NCI-H187 (cell line): ENCODE data around the gene C19orf25.
"Not testable (repeated sequence)": the region's sequence is repeated elsewhere in the genome, so short reads cannot be mapped to it uniquely, and the experiment has no call there.

Experiments used
- DNase-seq, 2 experiments: peaks; one replicate each; lab custom pipeline; 2025; lab: John Stamatoyannopoulos, UW

Gene C19orf25

DNA sequence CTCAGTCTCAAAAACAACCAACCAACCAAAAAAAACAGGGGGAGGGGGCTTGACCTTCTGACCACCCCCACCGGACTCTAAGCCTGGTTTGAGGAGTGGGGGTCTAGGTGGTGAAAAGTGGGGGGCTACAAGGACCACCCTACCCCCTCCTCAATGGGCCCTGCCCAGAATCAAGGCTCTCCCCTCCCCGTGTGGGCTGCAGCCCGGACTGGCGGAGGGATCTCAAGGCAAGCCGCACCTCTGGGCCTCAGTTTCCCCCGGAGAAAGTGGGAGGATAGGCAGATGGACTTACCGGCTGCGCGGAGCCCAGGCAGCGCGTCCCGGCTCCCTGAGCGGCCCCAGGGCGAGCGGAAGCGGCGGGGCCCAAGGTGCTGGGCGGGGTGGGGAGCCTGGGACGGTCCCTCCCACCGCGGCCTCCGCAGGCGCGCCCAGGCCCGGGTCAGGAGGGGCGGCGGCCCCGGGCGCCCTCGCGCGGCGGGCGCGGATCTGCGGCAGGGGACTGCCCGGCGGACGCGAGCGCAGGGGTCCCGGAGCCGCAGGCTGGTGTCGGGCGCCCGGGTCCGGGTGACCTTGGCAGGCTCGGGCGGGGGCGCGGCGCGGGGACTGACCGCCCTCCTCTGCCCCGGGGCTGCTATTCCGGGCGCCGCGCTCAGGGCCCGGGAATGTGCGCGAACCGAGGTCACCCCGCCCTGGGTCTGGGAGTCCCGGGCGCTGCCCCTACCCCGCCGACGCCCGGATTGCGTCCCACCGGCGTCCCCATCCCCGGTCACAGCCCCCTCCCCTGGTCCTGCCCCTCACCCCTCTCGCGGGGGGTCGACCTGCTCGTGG lies 33.9 kb upstream of the C19orf25 start, which contains the start of gene ADAMTSL5:
ADAMTSL5 (minus strand) TSS at position 349 of the 828 bp plus-strand sequence. CDS start 2,076 bp downstream, outside the sequence.
- no peak for DNase-seq

DNA sequence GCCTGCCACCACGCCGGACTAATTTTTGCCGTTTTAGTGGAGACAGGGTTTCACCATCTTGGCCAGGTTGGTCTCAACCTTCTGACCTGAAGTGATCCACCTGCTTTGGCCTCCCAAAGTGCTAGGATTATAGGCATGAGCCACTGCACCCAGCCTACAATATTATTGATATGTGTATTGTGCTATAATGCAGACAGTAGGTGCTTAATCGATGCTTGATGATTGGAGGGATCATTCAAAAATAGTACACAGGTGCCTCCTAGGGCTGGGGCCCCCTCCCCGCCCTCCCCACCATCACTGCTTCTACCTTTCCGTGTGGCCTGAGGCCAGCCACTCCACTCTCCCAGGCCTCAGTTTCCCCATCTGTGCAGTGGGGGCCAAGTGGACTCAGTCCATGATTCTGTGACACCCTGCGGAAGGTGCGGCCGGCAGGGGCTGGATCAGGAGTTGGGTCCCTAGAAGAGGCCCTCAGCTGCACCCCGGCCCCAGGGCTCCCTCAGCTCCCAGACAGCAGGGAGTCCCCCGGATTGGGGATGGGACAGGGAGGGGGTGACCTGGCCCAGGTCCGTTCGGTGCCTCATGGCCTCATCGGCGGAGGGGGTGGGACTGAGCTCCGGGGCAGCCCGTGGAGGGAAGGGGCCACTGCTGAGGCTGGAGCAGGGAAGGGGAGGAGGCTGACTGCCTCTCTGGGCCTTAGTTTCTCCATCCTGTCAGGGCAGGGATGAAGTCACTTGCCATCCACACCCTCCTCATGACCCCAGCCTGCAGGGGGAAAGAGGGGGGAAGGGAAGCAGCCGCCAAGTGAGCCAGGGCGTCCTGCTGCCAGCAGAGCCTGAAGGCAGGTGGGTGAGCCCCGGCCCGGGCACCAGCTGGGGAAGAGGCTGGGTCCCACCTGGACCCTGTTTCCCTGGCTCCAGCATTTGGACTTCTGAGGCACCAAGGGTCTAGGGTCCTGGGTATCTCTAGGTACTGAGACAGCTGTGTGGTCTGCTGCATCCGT lies 32.6 kb upstream of the C19orf25 start:
- no peak for DNase-seq

DNA sequence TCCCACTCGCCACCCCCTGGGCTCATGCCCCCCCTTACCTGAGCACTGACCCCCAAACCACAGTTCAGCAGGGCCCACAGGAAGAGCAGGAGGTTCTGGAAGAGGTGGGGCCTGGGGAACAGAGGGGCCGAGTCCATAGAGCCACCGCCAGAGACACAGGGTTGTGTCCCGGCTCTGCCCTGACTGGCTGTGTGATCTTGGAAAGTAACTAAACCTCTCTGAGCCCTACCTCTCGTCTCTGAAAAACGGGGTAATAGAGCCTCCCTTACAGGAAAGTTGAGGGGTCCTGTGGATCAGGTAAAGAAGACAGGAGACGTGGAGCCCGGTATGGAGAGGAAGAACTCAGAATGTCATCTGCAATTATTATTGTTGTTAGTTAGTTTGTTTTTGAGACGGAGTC lies 31.8 kb upstream of the C19orf25 start:
- DNase-seq = no peak

DNA sequence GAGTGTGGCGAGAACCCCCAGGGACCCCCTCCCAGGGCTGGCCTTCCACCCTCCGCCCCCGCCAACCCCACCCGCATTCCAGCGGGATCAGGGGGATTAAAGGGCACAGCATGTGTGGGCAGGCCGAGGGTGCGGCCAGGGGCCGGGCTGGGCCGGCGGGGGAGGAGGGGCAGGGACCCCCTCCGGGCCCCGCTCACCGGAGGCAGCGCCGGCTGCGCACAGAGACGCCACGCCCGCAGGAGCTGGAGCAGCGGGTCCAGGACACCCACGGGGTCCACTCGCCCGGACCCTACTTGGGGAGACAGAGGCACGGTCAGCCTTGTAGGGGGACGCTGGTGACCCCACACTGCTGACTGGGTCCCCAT lies 31.4 kb upstream of the C19orf25 start:
- no peak for DNase-seq

DNA sequence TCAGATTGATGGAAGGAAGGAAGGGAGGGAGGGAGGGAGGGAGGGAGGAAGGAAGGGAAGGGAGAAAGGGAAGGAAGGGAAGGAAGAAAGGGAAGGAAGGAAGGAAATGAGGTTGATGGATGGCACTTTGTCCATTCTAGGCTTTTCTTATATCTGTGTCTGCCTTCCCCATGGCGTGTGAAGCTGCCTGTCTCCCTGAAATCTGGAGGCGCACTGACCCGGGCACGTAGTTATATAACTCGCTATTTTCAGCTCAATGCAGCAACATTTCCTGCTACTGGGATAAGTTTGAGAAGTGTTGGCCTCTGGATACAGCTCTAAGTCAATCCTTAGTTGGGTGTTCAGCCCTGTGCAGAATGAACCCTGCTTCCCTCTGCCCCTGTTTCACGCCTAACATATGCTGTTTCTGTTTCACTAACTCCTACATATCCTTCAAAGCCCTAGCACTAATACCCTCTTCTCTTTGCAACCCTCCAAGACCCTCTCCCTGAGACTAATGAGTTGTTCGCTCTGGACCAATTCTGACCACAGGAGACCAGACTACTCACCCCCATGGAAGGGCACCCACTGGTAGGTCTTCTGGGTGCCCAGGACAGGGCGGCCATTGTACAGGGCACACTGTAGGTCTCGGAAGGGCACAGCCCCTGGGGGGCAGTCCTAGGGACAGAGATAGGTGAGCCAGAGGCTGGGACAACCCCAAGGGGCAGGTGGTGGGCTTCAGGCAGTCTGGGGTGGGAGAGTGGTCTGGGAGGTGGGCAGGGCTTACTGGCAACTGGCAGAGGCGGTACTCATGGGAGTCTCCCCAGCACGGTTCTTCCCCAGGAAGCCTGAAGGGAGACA lies 30.8 kb upstream of the C19orf25 start:
- DNase-seq = no peak

DNA sequence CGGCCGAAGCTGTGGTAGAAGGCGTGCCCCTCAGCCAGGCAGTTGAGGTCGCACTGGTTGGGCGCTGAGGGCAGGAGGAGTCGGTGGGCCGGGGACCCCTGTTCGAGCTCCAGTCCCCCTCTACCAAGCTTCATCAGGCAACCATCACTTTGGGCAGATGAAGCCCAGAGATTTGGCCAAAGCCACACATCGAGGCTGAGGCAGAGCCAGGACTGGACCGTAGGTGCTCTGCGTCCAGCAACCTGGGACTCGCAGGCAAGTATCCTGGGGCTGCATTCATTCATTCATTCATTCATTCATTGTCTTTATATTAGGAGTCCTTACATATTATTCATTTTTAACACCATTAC lies 29.5 kb upstream of the C19orf25 start:
- no peak for DNase-seq

DNA sequence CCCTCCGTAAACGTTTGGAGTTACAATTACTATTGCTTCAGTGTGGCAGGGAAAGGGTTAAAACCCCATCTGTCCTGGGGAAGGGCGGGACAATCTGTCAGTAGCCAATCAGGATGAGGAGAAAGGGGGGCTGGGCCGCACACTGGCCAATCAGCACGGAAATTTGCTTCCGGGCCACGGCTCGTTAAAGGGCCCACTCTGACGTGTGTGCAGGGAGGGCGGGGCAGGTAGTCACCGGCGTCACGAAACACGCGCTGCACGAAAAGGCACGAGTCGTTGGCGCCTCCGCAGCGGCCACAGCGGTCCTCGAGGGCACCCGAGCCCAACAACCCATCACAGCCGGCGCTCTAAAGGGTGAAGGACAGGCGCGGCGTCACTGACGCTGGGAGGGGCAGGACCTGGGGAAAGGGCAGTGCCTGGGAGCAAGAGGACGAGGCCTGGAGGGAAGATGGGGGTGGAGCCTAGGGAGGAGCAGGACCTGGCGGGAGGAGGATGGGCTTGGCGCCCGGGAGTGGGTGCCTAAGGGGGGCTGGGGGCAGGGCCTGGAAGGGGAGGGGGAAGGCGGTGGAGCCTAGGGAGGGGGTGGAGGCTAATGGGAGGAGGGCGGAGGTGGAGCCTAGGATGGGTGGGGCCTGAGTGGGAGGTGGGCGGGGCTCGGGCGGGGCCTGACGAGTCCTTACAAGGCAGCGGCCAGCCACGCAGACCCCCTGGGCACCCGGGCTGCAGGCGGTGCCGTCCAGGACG lies 28.9 kb upstream of the C19orf25 start:
- DNase-seq = peak; percentile 92 to 94

DNA sequence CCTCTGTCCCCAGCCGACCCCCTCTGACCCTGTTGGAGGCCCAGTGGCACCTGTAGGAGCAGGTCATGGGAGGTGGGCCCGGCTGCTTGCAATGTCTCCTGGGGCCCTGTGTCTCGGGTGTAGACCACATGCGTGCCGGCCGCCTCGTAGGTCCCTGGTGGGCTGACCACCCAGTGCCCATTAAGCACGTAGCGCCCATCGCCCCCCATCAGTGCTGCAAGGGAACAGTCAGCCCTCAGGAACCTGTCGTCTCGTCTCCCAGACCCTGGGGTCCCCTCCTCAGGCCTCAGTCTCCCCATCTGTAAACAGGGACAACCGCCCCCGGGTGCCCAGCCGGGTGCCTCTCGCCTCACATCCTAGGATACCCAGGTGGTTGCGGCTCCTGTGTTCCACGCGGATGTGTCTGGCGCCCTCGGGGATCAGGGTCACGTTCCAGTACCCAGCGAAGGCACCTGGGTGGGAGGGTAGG lies 28.2 kb upstream of the C19orf25 start:
- DNase-seq = no peak

DNA sequence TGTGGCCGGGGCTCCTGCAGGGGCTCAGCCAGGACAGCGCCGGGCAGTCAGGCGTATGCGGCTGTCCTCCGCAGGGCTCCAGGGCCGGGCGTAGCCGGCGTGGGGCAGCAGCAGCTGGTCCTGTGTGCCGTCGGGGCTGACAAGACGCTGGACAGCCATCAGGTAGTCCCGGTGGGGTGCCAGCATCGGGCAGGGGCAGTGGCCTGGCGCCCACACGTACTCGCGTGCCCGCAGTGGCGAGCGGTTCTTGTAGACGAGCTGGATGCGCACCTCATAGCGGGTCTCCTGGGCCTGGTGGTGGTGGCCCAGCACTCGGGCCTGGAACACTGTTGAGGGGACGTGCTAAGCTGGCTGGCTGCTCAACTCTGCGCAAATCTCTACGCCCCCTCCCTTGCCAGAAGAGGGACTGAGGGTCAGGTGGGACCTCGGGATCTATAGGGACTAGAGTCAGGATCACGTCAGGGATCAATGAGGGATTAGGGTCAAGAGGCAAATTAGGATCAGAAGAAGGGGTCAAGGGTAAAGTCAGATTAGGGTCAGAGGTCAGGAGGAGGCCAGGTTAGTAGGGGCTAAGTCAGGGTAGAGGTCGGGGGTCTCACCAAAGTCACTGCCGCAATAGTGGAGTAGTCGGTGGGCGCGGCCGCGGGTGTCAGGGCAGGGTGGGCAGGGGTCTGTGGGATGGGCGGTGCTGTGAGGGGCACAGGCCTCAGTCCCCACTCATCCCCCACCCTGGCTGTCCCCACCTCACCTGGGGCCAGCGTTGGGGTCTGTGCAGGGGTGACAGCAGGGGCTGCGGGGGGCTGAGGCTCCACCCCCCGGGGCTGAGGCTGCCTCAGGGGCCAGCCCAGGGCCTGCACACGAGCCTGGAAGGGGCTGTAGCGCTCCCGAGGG lies 27.2 kb upstream of the C19orf25 start:
- DNase-seq = no peak

DNA sequence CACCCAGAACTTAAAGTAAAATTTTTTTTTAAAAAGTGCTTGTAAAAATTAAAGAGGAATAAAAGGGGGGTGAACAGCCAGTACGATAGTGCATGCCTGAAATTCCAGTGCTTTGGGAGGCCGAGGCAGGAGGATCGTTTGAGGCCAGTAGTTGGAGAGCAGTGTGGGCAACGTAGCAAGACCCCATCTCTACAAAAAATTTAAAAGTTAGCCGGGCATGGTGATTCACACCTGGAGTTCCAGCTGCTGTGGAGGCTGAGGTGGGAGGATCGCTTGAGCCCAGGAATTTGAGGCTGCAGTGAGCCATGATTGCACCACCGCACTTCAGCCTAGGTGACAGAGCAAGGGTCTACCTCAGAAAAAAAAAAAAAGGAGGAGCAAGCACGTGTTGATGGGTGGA lies 26.0 kb upstream of the C19orf25 start:
- DNase-seq = no peak

DNA sequence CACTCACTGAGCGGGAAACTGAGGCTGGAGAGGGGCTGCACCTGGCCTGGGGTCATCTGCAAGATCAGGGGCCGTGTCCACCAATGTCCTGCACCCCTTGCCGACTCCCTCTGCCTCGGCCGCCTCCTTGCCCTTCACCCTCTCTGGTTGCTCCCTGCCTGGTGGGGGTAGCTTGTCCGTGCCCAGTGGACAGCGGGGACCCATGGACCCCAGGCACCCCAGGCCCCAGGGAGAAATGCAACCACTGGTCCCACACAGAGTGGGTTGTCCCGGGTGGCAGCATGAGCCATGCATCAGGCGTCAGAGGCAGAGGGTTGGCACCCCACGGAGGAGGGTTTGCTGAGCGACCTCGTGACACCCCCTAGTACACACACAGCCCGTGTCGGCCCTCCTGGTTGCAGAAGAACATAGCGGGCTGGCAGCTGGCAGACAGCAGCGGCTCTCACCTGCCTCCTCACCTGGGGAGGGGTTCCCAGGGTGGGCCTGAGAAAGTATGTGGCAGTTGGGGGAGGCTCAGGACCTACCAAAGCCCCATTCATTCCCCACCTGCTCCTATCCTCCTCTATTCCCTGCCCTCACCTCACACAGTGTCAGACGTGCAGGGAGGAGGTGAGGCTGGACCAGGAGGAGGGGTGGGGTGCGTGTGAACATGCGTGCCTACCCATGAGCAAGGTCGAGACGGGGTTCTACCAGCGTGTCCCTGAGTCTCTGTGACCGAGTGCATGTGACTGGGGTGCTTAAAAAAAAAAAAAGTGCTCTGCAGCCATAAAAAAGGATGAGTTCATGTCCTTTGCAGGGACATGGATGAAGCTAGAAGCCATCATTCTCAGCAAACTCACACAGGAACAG lies 25.1 kb upstream of the C19orf25 start:
- DNase-seq = no peak

DNA sequence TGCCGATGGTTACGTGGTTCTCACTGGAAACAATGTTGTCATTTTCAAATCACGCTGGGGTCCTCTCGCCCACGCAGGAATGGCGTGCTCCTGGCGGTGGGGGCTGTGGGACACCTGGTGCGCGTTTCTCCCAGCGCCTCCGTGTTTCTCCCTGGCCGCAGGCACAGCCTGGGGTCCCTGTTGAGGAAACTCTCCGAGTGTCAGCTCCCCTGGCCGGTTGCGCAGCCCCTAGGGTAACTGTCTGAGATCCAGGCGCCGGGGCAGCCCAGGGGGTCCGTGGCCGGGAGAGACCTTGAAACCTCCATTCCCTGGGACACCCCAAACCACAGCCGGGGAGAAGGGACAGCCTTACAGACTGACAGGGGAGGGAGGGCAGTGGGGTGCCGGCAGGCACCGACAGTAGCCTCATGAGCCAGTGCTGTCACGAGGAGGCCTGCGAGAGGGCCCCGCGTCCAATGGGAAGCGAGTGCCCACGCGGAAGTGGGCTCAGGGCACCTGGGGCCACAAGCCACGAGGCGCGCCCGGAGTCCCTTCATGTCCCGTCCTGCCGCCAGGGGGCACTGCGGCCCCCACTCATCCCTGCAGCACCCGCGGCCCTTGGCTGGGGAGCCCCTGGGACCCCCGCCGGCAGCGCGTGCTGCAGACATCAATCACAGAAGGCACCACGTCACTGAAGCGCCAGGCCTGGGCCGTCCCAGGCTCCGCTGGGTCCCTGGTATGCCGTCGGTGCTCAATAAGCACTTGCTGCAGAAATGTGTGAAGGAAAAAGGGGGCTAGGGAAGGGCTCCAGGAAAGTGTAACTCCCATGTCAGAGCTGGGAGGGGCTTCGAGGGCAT lies 24.3 kb upstream of the C19orf25 start:
- DNase-seq = no peak

DNA sequence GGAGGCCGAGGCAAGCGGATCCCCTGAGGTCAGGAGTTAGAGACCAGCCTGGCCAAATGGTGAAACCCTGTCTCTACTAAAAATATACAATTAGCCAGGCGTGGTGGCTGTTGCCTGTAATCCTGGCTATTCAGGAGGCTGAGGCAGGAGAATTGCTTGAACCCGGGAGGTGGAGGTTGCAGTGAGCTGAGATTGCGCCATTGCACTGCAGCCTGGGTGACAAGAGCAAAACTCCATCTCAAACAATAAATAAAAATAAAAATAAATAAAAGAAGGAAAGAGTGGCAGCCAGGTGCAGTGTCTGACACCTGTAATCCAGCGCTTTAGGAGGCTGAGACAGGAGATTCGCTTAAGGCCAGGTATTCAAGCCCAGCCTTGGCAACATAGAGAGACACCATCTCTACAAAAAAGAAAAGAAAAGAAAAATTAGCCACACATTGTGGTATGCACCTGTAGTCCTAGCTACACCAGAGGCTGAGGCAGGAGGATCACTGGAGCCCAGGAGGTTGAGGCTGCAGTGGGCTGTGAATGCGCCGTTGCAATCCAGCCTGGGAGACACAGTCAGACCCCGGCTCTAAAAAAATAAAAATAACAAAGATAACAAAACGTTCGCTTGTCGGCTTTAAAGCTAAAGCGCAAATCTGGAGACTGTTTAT lies 23.5 kb upstream of the C19orf25 start:
- no peak for DNase-seq

DNA sequence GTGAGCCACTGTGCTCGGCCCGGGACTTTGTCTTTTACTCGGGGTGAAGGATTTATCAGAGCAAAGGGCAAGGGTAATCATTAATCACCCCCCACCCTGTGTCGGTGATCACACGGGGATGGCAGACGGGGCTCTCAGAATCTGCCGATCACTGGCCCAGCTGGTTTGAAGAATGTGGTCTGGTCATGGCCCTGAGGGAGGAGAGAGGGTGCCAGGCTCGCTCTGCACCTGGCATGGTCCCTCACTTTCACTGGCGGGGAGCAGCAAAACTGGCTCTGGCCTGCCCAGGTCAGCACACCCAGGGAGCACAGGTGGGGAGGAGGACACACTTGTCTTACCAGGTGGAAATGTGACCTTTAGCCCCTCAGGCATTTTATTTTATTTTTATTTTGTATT lies 22.2 kb upstream of the C19orf25 start:
- no peak for DNase-seq

DNA sequence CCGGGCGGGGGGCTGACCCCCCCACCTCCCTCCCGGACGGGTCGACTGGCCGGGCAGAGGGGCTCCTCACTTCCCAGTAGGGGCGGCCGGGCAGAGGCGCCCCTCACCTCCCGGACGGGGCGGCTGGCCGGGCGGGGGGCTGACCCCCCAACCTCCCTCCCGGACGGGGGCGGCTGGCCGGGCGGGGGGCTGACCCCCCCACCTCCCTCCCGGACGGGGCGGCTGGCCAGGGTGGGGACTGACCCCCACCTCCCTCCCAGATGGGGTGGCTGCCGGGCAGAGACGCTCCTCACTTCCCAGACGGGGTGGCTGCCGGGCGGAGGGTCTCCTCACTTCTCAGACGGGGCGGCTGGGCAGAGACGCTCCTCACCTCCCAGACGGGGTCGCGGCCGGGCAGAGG lies 20.2 kb upstream of the C19orf25 start:
- not testable (repeated sequence) for DNase-seq

DNA sequence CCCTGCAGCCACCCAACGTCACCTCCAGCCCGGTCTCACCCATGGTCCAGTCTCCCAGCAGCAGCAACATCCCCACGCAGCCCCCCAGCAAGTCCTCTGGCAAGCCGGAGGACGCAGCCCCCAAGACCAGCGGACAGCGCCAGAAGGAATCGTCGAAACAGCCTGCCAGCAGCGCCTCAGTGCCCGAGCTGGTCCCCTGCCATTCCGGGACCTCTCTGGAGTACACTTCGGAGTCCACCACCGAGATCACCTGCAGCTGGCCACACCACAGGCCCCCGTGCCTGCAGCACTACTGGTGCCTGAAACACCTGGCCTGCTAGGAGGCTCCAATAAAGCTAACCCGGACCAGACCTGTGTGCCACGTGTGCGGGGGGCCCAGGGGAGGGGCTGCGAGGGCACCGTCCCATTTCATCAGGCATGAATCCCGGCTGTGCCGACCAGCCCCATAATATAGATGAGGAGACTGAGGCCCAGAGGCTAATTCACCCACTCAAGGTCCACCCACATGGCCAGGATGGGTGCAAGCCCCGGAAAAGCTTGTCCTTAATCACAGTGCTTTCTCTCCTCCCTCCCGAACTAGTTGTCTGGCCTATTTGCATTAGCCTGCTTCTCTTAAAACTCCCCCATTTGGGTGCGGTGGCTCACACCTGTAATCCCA lies 18.7 kb upstream of the C19orf25 start:
- DNase-seq = no peak
